Lower leg skin (tissue), 3 donors: ENCODE data around the gene SNN.

Source experiments
- POLR2A ChIP-seq, 2 donors: fragments of 450-650 bp; IDR thresholded peaks; one replicate each; pipeline ENCODE4 v1.6.1; 2016 to 2017; ENCODE audit warnings: antibody characterized with exemption in 2 of 2, mild to moderate bottlenecking in 1 of 2, moderate library complexity in 1 of 2
- TF ChIP-seq, protein P1 (sequence below), 3 donors: fragments of 450-650 bp; IDR thresholded peaks; one replicate each; pipeline ENCODE4 v1.5.1; 2016; ENCODE audit warnings: antibody characterized with exemption in 3 of 3, mild to moderate bottlenecking in 3 of 3, moderate library complexity in 2 of 3

DNA sequence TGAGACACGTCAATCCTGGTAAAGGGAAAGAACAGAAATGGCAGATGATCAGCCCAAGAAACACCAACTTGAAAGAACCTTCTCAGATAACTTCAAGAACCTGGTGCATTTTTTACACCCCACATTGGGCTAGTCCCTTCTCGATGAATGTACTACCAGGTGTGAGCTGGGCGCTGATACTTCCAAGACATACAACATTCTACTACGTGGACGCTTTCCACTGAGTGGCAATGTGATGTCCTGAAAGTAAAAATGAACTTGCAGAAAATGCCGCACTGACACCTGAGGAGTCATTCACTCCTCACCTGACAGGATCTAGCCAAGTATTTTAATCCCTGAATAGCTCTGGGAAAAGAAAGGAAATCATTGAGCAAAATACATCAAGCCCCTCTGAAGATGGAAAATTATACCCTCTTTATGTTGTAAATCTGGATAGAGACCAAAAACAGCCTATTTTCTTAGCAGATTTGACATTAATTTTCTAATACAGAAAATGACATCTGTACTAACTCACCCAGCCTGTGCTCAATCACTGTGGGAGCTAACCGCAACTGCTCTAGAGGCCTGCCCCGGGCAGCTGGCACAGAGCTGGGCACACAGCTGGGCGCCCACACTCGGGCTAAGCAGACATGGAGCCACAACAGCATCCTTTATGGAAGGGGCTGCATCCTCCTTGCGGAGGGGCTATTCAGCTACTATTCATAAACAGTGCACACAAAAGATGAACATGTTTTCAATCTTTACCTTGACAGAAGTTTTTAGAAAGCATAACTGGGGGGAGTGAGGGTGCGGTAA is 16.2 kb downstream of the SNN start:
- no peak for TF ChIP-seq POLR2A (IDR thresholded peaks at IDR 0.05)
- TF ChIP-seq, protein P1, sequence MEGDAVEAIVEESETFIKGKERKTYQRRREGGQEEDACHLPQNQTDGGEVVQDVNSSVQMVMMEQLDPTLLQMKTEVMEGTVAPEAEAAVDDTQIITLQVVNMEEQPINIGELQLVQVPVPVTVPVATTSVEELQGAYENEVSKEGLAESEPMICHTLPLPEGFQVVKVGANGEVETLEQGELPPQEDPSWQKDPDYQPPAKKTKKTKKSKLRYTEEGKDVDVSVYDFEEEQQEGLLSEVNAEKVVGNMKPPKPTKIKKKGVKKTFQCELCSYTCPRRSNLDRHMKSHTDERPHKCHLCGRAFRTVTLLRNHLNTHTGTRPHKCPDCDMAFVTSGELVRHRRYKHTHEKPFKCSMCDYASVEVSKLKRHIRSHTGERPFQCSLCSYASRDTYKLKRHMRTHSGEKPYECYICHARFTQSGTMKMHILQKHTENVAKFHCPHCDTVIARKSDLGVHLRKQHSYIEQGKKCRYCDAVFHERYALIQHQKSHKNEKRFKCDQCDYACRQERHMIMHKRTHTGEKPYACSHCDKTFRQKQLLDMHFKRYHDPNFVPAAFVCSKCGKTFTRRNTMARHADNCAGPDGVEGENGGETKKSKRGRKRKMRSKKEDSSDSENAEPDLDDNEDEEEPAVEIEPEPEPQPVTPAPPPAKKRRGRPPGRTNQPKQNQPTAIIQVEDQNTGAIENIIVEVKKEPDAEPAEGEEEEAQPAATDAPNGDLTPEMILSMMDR (IDR thresholded peaks at IDR 0.05): no peak
